Measurements from ENCODE around the gene MRPL49.
A peak's percentile ranks its signal among the peaks of the same experiment; 100 is the strongest.

Gene MRPL49

GRCh38 chr11:65089621-65090020 lies 32.5 kb upstream of the MRPL49 start:
- no peak overlapping the region for H3K27ac Mint-ChIP-seq
- H3K4me3 Mint-ChIP-seq, result no peak overlapping the region
- no peaks in the 10 kb centered on the region for H3K9me3 Mint-ChIP-seq
- H3K4me1 Mint-ChIP-seq (ENCODE audit: low read depth in 2 of 2), result peaks cover 8 to 9% of the 10 kb centered on the region in 2 donors
- ATAC-seq (replicated peaks) (no peak), DNase-seq (no peak)
- H3K36me3 Mint-ChIP-seq (ENCODE audit: insufficient read depth), result peaks cover 30% of the 10 kb centered on the region
- H3K27me3 Mint-ChIP-seq, result no peaks in the 10 kb centered on the region

DNA sequence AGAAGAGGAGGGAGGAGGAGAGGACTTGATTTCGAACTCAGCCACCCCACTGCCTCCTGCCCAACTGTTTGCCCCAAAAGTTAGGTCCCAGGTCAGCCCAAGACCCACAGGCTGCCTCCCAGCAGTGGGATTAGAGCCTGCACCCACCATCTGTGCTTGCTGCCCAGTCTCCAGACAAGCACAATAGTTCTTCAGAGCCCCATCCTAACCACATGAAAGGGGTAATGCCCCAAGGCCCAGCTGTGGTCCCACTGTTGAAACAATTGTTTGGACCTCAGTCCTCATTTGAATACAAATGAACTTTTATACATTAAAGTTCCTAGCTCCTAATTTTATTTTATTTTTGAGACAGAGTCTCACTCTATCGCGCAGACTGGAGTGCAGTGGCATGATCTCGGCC lies 31.5 kb upstream of the MRPL49 start:
- peaks cover 3 to 4% of the 10 kb centered on the region in 2 donors for H3K4me1 Mint-ChIP-seq (ENCODE audit: low read depth in 2 of 2)
- H3K27me3 Mint-ChIP-seq, result no peaks in the 10 kb centered on the region
- no peak overlapping the region for H3K27ac Mint-ChIP-seq
- H3K4me3 Mint-ChIP-seq, result no peak overlapping the region
- H3K36me3 Mint-ChIP-seq (ENCODE audit: insufficient read depth), result peaks cover 21% of the 10 kb centered on the region
- DNase-seq (no peak), ATAC-seq (replicated peaks) (no peak)
- H3K9me3 Mint-ChIP-seq, result no peaks in the 10 kb centered on the region

DNA sequence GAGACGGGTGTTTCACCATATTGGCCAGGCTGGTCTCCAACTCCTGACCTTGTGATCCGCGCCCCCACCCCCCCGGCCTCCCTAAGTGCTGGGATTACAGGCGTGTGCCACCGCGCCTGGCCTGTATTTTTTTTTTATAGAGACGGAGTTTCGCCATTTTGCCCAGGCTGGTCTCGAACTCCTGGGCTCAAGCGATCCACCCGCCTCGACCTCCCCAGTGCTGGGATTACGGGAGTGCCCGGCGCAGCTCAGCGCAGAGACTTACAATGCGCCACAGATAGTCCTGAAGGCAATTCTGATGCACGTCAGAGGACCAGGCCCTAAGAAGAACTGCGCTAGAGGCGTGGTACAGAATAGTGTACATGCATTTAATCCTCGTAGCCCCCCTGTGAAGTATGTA lies 26.7 kb upstream of the MRPL49 start:
- H3K27me3 Mint-ChIP-seq, result no peaks in the 10 kb centered on the region
- no peaks in the 10 kb centered on the region for H3K9me3 Mint-ChIP-seq
- DNase-seq (no peak), ATAC-seq (replicated peaks) (no peak)
- H3K36me3 Mint-ChIP-seq (ENCODE audit: insufficient read depth), result peaks cover 21% of the 10 kb centered on the region
- H3K4me3 Mint-ChIP-seq, result peak overlapping the region; percentile 77 to 85
- peaks cover 3 to 16% of the 10 kb centered on the region in 2 donors for H3K4me1 Mint-ChIP-seq (ENCODE audit: low read depth in 2 of 2)
- peak overlapping the region; percentile 89 to 92 for H3K27ac Mint-ChIP-seq

DNA sequence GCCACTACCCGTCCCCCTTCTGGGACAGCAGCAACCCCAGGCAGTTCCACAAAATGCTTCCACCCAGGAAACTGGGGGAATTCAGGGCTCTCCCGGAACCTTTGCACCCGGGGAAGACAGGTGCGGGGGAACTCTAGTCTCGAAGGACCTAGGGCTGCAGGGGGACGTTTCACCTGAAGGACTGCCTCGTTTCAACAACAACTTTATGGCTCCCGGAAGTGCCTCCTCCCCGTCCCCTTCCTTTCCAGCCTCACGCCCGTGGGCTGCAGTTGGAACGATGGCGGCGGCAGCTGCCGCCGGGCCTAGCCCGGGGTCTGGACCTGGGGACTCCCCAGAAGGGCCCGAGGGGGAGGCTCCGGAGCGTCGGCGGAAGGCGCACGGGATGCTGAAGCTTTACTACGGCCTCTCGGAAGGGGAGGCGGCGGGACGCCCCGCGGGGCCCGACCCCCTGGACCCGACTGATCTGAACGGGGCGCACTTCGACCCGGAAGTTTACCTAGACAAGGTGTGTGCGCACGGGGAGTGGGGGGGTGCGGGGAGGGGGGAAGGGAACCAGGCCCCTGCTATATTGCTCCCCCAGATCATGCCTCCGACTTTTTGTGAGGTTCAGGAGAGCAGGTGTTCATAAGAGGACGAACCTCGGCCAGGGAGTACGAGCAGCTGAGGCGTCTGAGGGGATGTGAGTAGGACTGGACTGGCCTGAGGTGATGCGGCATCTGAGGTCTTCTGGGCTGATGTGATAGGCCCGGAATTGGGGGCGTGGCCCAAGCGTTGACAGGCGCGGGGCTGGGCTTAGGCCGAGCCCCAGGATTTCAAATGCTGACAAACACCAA lies 25.9 kb upstream of the MRPL49 start, which contains the start of gene VPS51:
TSS of gene VPS51 (plus strand) at position 241 of the 833 bp plus-strand sequence. CDS start at position 278, 37 bp downstream.
- peak; percentile 90 for ATAC-seq (replicated peaks)
- no peaks in the 10 kb centered on the region for H3K27me3 Mint-ChIP-seq
- peak; percentile 80 to 86 (median 82) for DNase-seq

DNA sequence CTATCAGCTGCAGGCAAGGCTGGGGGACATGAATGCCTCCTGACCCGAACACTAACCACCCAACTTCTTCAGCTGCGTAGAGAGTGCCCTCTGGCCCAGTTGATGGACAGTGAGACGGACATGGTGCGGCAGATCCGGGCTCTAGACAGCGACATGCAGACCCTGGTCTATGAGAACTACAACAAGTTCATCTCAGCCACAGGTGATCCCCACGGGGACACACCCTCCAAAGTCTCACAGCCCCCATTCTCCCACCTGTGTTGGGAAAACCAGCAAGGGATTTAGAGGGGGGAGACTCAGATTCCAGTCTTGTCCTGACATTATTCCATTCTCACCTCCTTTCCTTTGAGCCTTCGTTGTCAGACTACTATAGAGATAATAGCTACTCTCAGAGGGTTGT lies 25.2 kb upstream of the MRPL49 start:
- Mint-ChIP-seq H3K27ac (peak overlapping the region in 1 of 2 donors; percentile 92), H3K4me3 (peak overlapping the region; percentile 77 to 85), H3K9me3 (no peaks in the 10 kb centered on the region), H3K27me3 (no peaks in the 10 kb centered on the region), H3K36me3 (ENCODE audit: insufficient read depth) (peaks cover 21% of the 10 kb centered on the region), H3K4me1 (ENCODE audit: low read depth in 2 of 2) (peaks cover 3 to 16% of the 10 kb centered on the region in 2 donors)
- no peak for DNase-seq
- no peak for ATAC-seq (replicated peaks)

More for the DNA sequence above, 25.9 kb upstream of the MRPL49 start, which contains the start of gene VPS51:
- Mint-ChIP-seq H3K4me3 (peak within 1 kb of the TSS; percentile 77 to 85), H3K4me1 (ENCODE audit: low read depth in 2 of 2) (peaks cover 3 to 16% of the 10 kb centered on the region in 2 donors), H3K27ac (peak within 1 kb of the TSS; percentile 89 to 92), H3K9me3 (no peaks in the 10 kb centered on the region), H3K36me3 (ENCODE audit: insufficient read depth) (peaks cover 21% of the 10 kb centered on the region)

- ATAC-seq (replicated peaks), result no peak
- no peak overlapping the region for H3K27ac Mint-ChIP-seq
- DNase-seq, result no peak
- H3K36me3 Mint-ChIP-seq (ENCODE audit: insufficient read depth), result peaks cover 38% of the 10 kb centered on the region
- H3K27me3 Mint-ChIP-seq, result no peaks in the 10 kb centered on the region
- H3K9me3 Mint-ChIP-seq, result no peaks in the 10 kb centered on the region
- peaks cover 2 to 12% of the 10 kb centered on the region in 2 donors for H3K4me1 Mint-ChIP-seq (ENCODE audit: low read depth in 2 of 2)
- no peak overlapping the region for H3K4me3 Mint-ChIP-seq
Observed at GRCh38 chr11:65100674-65101350, 21.3 kb upstream of the MRPL49 start.

DNA sequence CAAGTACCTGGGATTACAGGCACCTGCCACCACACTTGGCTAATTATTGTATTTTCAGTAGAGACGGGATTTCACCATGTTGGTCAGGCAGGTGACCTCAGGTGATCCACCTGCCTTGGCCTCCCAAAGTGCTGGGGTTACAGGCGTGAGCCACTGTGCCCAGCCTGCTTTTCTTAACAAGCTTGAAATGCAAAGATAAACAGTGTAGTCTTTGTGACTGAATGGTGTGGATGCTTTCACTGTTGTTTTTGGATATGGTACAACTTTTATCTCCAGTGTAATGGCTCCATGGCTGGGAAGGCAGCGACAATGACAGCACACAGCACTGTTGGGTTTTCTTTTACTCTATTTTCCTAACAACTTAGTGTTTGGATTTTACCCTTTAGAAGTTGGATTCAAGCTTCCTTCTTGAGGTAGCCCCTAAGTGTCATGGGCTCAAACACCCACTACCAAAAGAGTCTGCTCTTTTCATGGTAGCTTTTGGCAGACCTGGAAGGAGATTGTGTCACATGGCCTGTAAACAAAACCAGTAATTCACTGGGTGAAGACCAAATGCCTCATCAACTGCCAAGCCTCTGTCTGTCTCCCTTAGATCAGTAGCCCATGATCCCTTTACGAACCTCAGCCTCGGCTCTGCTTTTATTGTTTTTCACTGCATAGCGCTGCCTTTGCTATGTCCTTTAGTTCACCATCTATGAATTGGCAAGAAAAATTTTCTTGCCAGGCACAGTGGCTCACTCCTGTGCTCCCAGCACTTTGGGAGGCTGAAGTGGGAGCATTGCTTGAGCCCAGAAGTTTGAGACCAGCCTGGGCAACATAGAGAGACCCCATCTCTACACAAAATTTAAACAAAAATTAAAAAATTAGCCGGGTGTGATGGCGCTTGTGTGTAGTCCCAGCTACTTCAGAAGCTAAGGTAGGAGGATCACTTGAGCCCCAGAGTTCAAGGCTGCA lies 19.7 kb upstream of the MRPL49 start:
- no peak overlapping the region for H3K27ac Mint-ChIP-seq
- H3K4me3 Mint-ChIP-seq, result no peak overlapping the region
- no peak for DNase-seq
- no peaks in the 10 kb centered on the region for H3K27me3 Mint-ChIP-seq
- H3K4me1 Mint-ChIP-seq (ENCODE audit: low read depth in 2 of 2), result peaks cover 1 to 13% of the 10 kb centered on the region in 2 donors
- H3K36me3 Mint-ChIP-seq (ENCODE audit: insufficient read depth), result peaks cover 34% of the 10 kb centered on the region
- no peaks in the 10 kb centered on the region for H3K9me3 Mint-ChIP-seq
- ATAC-seq (replicated peaks), result no peak

DNA sequence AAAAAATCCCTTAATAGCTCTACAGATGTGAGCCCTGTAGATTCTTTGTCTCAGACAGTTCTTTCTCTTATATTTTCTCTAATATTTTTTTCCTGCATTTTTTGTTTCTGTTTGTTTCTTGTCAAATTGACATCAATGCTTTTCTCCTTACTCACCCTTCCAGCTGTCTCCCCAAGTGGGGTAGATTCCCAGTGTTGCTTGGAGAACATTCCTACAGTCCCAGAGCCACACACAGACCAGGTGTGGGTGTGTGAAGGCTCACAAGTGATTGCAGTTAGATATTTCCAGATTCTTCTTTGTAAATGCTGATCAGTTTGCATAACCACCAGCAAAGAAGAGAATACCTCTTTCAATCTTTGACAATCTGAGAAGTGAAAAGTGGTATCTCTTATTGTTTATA lies 18.6 kb upstream of the MRPL49 start:
- DNase-seq, result no peak
- no peak for ATAC-seq (replicated peaks)
- H3K4me3 Mint-ChIP-seq, result no peak overlapping the region
- H3K36me3 Mint-ChIP-seq (ENCODE audit: insufficient read depth), result peaks cover 27% of the 10 kb centered on the region
- no peaks in the 10 kb centered on the region for H3K9me3 Mint-ChIP-seq
- H3K27ac Mint-ChIP-seq, result peak overlapping the region in 1 of 2 donors; percentile 44
- H3K27me3 Mint-ChIP-seq, result no peaks in the 10 kb centered on the region
- H3K4me1 Mint-ChIP-seq (ENCODE audit: low read depth in 2 of 2), result peaks cover 1 to 9% of the 10 kb centered on the region in 2 donors

DNA sequence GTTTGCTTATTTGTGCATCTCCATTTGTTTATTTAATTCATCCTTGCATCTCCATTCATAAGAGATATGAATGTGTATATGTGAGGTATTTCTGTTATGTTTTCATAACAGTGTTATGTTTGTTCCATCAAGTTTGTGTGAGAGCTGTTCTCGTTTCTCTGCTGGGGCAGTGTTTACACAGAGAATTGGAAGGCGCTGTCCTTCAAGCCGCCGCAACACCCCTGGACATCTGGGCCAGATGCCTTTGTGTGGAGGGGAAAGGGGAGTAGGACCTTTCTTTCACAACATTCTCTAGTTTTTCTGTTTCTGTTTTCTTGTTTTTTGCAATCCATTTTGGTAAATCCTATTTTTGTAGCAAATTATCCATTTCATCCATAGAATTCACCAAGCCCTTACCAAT lies 17.5 kb upstream of the MRPL49 start:
- H3K27me3 Mint-ChIP-seq, result no peaks in the 10 kb centered on the region
- no peaks in the 10 kb centered on the region for H3K9me3 Mint-ChIP-seq
- DNase-seq, result no peak
- H3K36me3 Mint-ChIP-seq (ENCODE audit: insufficient read depth), result peaks cover 23% of the 10 kb centered on the region
- H3K4me1 Mint-ChIP-seq (ENCODE audit: low read depth in 2 of 2), result peaks cover 1 to 5% of the 10 kb centered on the region in 2 donors
- no peak overlapping the region for H3K4me3 Mint-ChIP-seq
- H3K27ac Mint-ChIP-seq, result no peak overlapping the region
- ATAC-seq (replicated peaks), result no peak

- no peak for ATAC-seq (replicated peaks)
- Mint-ChIP-seq H3K27me3 (no peaks in the 10 kb centered on the region), H3K4me1 (ENCODE audit: low read depth in 2 of 2) (peaks cover 19 to 23% of the 10 kb centered on the region in 2 donors), H3K36me3 (ENCODE audit: insufficient read depth) (peaks cover 40% of the 10 kb centered on the region), H3K9me3 (no peaks in the 10 kb centered on the region), H3K27ac (no peak overlapping the region), H3K4me3 (no peak overlapping the region)
- DNase-seq, result no peak
Observed at GRCh38 chr11:65107078-65107477, 15.0 kb upstream of the MRPL49 start.

- H3K27ac Mint-ChIP-seq, result no peak overlapping the region
- ATAC-seq (replicated peaks), result no peak
Observed at GRCh38 chr11:65107751-65108468, 14.2 kb upstream of the MRPL49 start.

GRCh38 chr11:65108469-65109123 lies 13.5 kb upstream of the MRPL49 start:
- Mint-ChIP-seq H3K27me3 (no peaks in the 10 kb centered on the region), H3K4me1 (ENCODE audit: low read depth in 2 of 2) (peaks cover 30 to 34% of the 10 kb centered on the region in 2 donors), H3K36me3 (ENCODE audit: insufficient read depth) (peaks cover 48% of the 10 kb centered on the region), H3K9me3 (no peaks in the 10 kb centered on the region), H3K4me3 (no peak overlapping the region), H3K27ac (no peak overlapping the region)
- ATAC-seq (replicated peaks) (no peak), DNase-seq (no peak)

More at GRCh38 chr11:65107751-65108468, 14.2 kb upstream of the MRPL49 start:
- no peak for DNase-seq
- H3K27me3 Mint-ChIP-seq, result no peaks in the 10 kb centered on the region
- H3K4me1 Mint-ChIP-seq (ENCODE audit: low read depth in 2 of 2), result peaks cover 23 to 27% of the 10 kb centered on the region in 2 donors
- peaks cover 47% of the 10 kb centered on the region for H3K36me3 Mint-ChIP-seq (ENCODE audit: insufficient read depth)
- H3K9me3 Mint-ChIP-seq, result no peaks in the 10 kb centered on the region
- no peak overlapping the region for H3K4me3 Mint-ChIP-seq

All from effector memory CD8-positive, alpha-beta T cell (primary cell).